ENCODE results near the gene UBQLN4. TPM values are rescaled to one million over a fixed set of nuclear protein-coding genes. Genes with fewer than 3 reads are reported as not detected.
A peak's percentile ranks its signal among the peaks of the same experiment; 100 is the strongest.

The UBQLN4 gene
- total RNA-seq, 1 donor from 2014 or later: 43.7 TPM

- H3K4me2 ChIP-seq: peak within 1 kb of the TSS; percentile 88
- peaks cover 5% of the 10 kb centered on the region for H3K4me1 ChIP-seq
- peak; percentile 100 for DNase-seq (ENCODE audit: low spot score)
- no peaks in the 10 kb centered on the region for H3K27me3 ChIP-seq
- H2AFZ ChIP-seq (replicated peaks): peak within 1 kb of the TSS; percentile 94
- peaks cover 20% of the 10 kb centered on the region for H3K36me3 Mint-ChIP-seq
- peaks cover 17% of the 10 kb centered on the region for H3K27me3 Mint-ChIP-seq (ENCODE audit: insufficient read depth, low read depth)
- peaks cover 52% of the 10 kb centered on the region for H3K79me2 ChIP-seq (ENCODE audit: low read depth)
- H3K27ac Mint-ChIP-seq: peak within 1 kb of the TSS; percentile 99
- no peaks in the 10 kb centered on the region for H3K36me3 ChIP-seq
- peaks cover 16% of the 10 kb centered on the region for H3F3A ChIP-seq (ENCODE audit: low read depth)
- H4K20me1 ChIP-seq (ENCODE audit: low read depth): peaks cover 22% of the 10 kb centered on the region
- no peaks in the 10 kb centered on the region for H3K9me3 ChIP-seq (ENCODE audit: low read depth)
- H3K27ac ChIP-seq: peak within 1 kb of the TSS; percentile 92
- no peaks in the 10 kb centered on the region for H3K9me3 Mint-ChIP-seq
- peaks cover 23% of the 10 kb centered on the region for H3K4me1 Mint-ChIP-seq
- TF ChIP-seq CTCF (IDR thresholded peaks at IDR 0.05): no peak
- TF ChIP-seq EZH2phosphoT487 (IDR thresholded peaks at IDR 0.05): no peak
- TF ChIP-seq EZH2 (IDR thresholded peaks at IDR 0.05): no peak
- H3K9ac ChIP-seq: peak within 1 kb of the TSS; percentile 86
- H3K4me3 ChIP-seq: peak within 1 kb of the TSS; percentile 90
- H3K4me3 Mint-ChIP-seq: peak within 1 kb of the TSS; percentile 98
These were observed 1.1 kb upstream of the UBQLN4 start, which contains the start of gene LAMTOR2 for GRCh38 chr1:156054500-156055280. Gene LAMTOR2, plus strand, starts transcription at chr1:156054782. Its CDS starts 108 bp downstream, at chr1:156054890.

DNA sequence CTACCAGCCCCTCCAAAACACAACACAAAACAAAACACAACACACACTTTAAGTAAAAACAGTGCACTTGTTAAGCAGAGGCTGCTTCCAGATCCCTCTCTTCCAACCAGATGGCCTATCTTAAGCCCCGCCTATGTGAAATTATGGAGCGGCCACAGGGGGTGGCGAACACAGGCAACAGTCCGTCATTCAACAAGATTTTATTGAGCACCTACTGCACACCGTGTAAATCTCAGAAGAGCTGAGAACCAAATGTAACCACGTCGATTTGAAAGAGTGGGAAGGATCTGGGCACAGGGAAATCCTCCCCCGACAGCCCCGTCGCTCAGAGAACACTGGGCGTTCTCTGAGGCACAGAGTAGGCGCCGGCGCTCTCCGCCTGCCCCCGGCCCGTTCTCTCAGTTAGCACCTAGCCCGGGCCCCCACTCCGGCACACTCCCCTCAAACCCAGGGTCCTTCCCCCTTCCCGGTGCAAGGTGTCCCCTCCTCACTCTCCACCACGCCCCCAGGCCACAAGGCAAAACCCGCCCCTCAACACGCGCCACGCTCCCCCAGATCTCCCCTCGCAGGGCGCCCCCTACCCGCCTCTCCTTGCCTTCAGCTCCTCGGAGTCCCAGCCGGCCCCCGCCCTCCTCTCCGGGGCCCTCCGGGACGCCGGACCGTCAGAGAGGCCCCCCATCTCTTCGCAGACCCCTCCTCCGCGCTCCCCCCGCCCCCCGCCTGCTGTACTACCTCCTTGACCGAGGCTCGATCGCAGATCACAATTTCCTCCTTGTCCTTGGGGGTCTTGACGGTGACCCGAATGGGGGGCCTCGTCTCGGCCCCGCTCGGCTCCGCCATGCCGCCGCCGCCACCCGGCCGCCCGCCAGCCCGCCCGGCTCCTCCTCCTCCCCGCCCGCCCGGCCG is 483 bp downstream of the UBQLN4 start:
- H3K36me3 ChIP-seq: no peaks in the 10 kb centered on the region
- H3K36me3 Mint-ChIP-seq: peaks cover 23% of the 10 kb centered on the region
- peaks cover 6% of the 10 kb centered on the region for H3F3A ChIP-seq (ENCODE audit: low read depth)
- peak overlapping the region; percentile 64 for H3K4me2 ChIP-seq
- H3K4me3 Mint-ChIP-seq: peak overlapping the region; percentile 98
- peak overlapping the region; percentile 90 for H3K4me3 ChIP-seq
- peaks cover 23% of the 10 kb centered on the region for H3K4me1 Mint-ChIP-seq
- H4K20me1 ChIP-seq (ENCODE audit: low read depth): peaks cover 22% of the 10 kb centered on the region
- no peaks in the 10 kb centered on the region for H3K9me3 ChIP-seq (ENCODE audit: low read depth)
- peak; percentile 94 for DNase-seq (ENCODE audit: low spot score)
- no peaks in the 10 kb centered on the region for H3K9me3 Mint-ChIP-seq
- H3K79me2 ChIP-seq (ENCODE audit: low read depth): peaks cover 52% of the 10 kb centered on the region
- no peak overlapping the region for H3K27ac ChIP-seq
- H3K4me1 ChIP-seq: peaks cover 5% of the 10 kb centered on the region
- H2AFZ ChIP-seq (replicated peaks): peak overlapping the region; percentile 47
- peaks cover 17% of the 10 kb centered on the region for H3K27me3 Mint-ChIP-seq (ENCODE audit: insufficient read depth, low read depth)
- H3K27me3 ChIP-seq: no peaks in the 10 kb centered on the region
- peak overlapping the region; percentile 97 for H3K27ac Mint-ChIP-seq
- no peak overlapping the region for H3K9ac ChIP-seq
- TF ChIP-seq CTCF (IDR thresholded peaks at IDR 0.05) (peak; percentile 55), EZH2phosphoT487 (IDR thresholded peaks at IDR 0.05) (no peak)

DNA sequence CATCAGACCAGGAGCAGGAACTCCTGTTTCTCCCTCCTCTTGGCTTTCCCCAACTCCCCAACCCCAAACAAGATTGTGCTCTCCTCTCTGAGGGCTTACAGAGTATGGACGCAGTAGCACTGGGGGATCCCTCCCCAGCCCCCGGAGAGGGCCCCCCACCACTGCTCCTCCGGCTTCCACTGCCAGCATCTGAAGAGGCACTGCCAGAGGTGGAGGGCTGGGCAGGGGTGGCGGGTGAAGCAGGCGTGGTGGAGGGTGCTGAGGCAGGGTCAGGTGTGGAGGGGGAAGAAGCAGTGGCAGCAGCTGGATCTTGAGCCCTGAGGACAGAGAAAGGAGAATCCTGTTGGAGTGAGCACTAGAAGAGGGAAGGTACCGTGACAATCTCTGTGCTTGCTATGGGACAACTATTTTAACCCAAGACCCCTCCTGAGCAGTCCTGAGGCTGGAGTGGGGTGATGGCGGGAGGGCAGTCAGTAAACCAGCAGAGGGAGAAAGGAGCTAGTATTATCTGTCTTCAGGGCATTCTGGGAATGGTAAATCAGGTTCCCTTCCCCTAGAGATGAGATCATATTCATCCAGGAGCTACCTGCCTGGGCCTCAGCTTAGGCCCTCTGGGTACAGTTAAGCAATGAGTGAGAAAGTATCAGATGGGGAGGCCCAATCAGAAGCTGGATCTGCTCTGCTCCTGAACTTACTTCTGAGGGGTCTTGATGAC is 2.4 kb downstream of the UBQLN4 start:
- Histone ChIP-seq H4K20me1 (ENCODE audit: low read depth) (peaks cover 22% of the 10 kb centered on the region), H3K79me2 (ENCODE audit: low read depth) (peaks cover 36% of the 10 kb centered on the region), H3F3A (ENCODE audit: low read depth) (peaks cover 6% of the 10 kb centered on the region), H3K9ac (no peak overlapping the region), H2AFZ (replicated peaks) (no peak overlapping the region), H3K4me3 (no peak overlapping the region), H3K36me3 (no peaks in the 10 kb centered on the region), H3K27me3 (no peaks in the 10 kb centered on the region), H3K27ac (no peak overlapping the region), H3K4me1 (peaks cover 5% of the 10 kb centered on the region), H3K9me3 (ENCODE audit: low read depth) (no peaks in the 10 kb centered on the region), H3K4me2 (no peak overlapping the region)
- H3K4me3 Mint-ChIP-seq: peak overlapping the region; percentile 71
- peaks cover 18% of the 10 kb centered on the region for H3K36me3 Mint-ChIP-seq
- no peaks in the 10 kb centered on the region for H3K9me3 Mint-ChIP-seq
- peaks cover 20% of the 10 kb centered on the region for H3K4me1 Mint-ChIP-seq
- peaks cover 17% of the 10 kb centered on the region for H3K27me3 Mint-ChIP-seq (ENCODE audit: insufficient read depth, low read depth)
- DNase-seq (ENCODE audit: low spot score): no peak
- TF ChIP-seq EZH2phosphoT487 (IDR thresholded peaks at IDR 0.05) (no peak), CTCF (IDR thresholded peaks at IDR 0.05) (no peak), EZH2 (IDR thresholded peaks at IDR 0.05) (no peak)
- H3K27ac Mint-ChIP-seq: no peak overlapping the region
